Panc1 (cell line): ENCODE results near the gene ST3GAL4.

Experiments
- TCF7L2 ChIP-seq: IDR thresholded peaks from 2 replicates; pipeline ENCODE4 v1.6.1; 2011; ENCODE audit warnings: mild to moderate bottlenecking, low read depth, low read length, inconsistent platforms
- TF ChIP-seq, protein P1 (sequence below): fragments of 450-650 bp; IDR thresholded peaks from 2 replicates; pipeline ENCODE4 v1.5.1; 2017; ENCODE audit warnings: mild to moderate bottlenecking

DNA sequence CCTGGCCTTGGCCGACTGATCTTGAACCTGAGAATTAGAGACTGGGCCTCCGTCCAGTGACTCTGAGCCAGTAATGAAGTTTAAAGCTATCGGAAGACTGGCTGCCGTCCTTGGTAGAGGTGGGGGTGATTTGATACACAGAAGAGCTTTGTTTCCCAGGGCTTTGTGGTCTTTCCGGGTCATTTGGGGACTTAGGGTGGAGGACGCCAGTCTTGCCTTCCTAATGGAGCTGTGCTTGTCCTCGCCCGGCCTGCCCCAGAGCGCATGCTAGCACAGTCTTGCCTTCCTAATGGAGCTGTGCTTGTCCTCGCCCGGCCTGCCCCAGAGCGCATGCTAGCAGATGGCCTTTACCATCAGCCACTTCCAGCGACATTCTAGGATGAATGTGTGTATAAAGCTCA is 65.8 kb downstream of the ST3GAL4 start:
- TF ChIP-seq, protein P1, sequence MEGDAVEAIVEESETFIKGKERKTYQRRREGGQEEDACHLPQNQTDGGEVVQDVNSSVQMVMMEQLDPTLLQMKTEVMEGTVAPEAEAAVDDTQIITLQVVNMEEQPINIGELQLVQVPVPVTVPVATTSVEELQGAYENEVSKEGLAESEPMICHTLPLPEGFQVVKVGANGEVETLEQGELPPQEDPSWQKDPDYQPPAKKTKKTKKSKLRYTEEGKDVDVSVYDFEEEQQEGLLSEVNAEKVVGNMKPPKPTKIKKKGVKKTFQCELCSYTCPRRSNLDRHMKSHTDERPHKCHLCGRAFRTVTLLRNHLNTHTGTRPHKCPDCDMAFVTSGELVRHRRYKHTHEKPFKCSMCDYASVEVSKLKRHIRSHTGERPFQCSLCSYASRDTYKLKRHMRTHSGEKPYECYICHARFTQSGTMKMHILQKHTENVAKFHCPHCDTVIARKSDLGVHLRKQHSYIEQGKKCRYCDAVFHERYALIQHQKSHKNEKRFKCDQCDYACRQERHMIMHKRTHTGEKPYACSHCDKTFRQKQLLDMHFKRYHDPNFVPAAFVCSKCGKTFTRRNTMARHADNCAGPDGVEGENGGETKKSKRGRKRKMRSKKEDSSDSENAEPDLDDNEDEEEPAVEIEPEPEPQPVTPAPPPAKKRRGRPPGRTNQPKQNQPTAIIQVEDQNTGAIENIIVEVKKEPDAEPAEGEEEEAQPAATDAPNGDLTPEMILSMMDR = no peak
- TF ChIP-seq TCF7L2 = no peak
